Aorta (tissue), 5 donors: ENCODE results near the gene ATP13A3. TPM values are rescaled to one million over a fixed set of nuclear protein-coding genes. Genes with fewer than 3 reads are reported as not detected.

Experiments used
- ATAC-seq: fragments of 200-7000 bp; cut with Tn5 transposase; one replicate; pipeline ENCODE4 v1.9.1; 2022; ENCODE audit warnings: moderate library complexity; ENCODE audit not compliant: low FRiP score
- DNase-seq, 2 donors: peaks; one replicate each; pipeline ENCODE4 v3.0.0-alpha.2; 2020
- H3K27ac ChIP-seq, 2 donors: one replicate each; pipeline ENCODE4 v1.5.1; 2013; ENCODE audit warnings: low read length in 2 of 2, mild to moderate bottlenecking in 2 of 2, moderate library complexity in 2 of 2, control low read depth in 1 of 2, inconsistent platforms in 1 of 2, low read depth in 1 of 2
- H3K27me3 ChIP-seq, 2 donors: one replicate each; pipeline ENCODE4 v1.6.1; 2013; ENCODE audit warnings: control low read depth in 1 of 2, low read length in 1 of 2, mild to moderate bottlenecking in 1 of 2, moderate library complexity in 1 of 2; ENCODE audit not compliant: insufficient read depth in 2 of 2, control insufficient read depth in 1 of 2
- H3K36me3 ChIP-seq, 2 donors: one replicate each; pipeline ENCODE4 v1.6.1; 2013; ENCODE audit warnings: control low read depth in 1 of 2, low read length in 1 of 2, mild to moderate bottlenecking in 1 of 2; ENCODE audit not compliant: insufficient read depth in 2 of 2, control insufficient read depth in 1 of 2
- H3K4me1 ChIP-seq, 2 donors: one replicate each; pipeline ENCODE4 v1.6.1; 2013; ENCODE audit warnings: low read length in 2 of 2, control low read depth in 1 of 2, mild to moderate bottlenecking in 1 of 2, moderate library complexity in 1 of 2; ENCODE audit not compliant: insufficient read depth in 2 of 2, control insufficient read depth in 1 of 2
- H3K4me3 ChIP-seq, 2 donors: one replicate each; pipeline ENCODE4 v1.5.1; 2013; ENCODE audit warnings: low read length in 2 of 2, control low read depth in 1 of 2, mild to moderate bottlenecking in 1 of 2
- H3K9me3 ChIP-seq: one replicate; pipeline ENCODE4 v1.6.1; 2013; ENCODE audit warnings: mild to moderate bottlenecking, low read length; ENCODE audit not compliant: control insufficient read depth
- WGBS, 2 donors: extraction: QIAGEN DNeasy Blood & Tissue Kit; methylation state at CpG; one replicate each; pipeline ENCODE4 v1.1.7; 2013; 5-methylcytosine and 5-hydroxymethylcytosine counted together
- intact Hi-C, 2 donors: fragments of 100-400 bp; cut with DNase I; formaldehyde crosslinking; loops; one replicate each; pipeline versions ENCODE4 v1.14.2 to v1.15.0; 2022
- polyA plus RNA-seq, 2 donors: library from polyadenylated mRNA; stranded (reverse); fragments of 200-250 nt; gene quantifications; one replicate each; pipeline ENCODE4 v1.2.3, GENCODE V29; 2013
- total RNA-seq, 2 donors: library from RNA; stranded (reverse); fragmentation: NEBNext Ultra II Directional; extraction: Animal tissue kit (Norgen Biotek cat#: 25700); gene quantifications; one replicate each; pipeline ENCODE4 v1.2.1, GENCODE V29; 2021
- donor health status: healthy with polysubstance abuse.
- donor health status: Bipolar disorder and iron deficiency.
- donor health status: DM: no; HTN: no; CAD: no.
- donor health status: DM: no; HTN: no; CAD: no.
- donor health status: DM: yes; HTN: yes; CAD: no.

Gene ATP13A3
- total and polyA plus RNA-seq, 4 donors = 14.1 to 189 (median 82.7) TPM

DNA sequence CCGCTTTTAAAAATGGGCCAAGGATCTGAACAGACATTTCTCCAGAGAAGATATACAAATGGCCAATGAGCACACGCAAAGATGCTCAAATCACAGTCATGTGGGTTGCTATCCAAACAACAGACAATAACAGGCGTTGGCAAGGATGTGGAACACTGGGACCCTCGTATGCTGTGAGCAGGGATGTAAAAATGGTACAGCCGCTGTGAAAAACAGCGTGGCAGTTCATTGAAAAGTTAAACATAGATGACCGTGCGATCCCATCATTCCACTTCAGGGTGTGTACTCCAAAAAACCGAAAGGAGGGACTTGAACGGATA lies 110.6 kb downstream of the ATP13A3 start:
- H3K36me3 ChIP-seq = no peaks in the 10 kb centered on the region
- H3K4me1 ChIP-seq = no peaks in the 10 kb centered on the region
- WGBS, 2 donors = 82 to 84% methylated on average over 10 of the region's 10 CpGs
- intact Hi-C loops = no loop called here
- H3K27me3 ChIP-seq = peaks cover 0 to 3% of the 10 kb centered on the region in 2 donors
- H3K27ac ChIP-seq = no peak overlapping the region
- H3K4me3 ChIP-seq = no peak overlapping the region
- DNase-seq (peak in 1 of 2 donors; percentile 9), ATAC-seq (no peak)
- H3K9me3 ChIP-seq = no peaks in the 10 kb centered on the region

DNA sequence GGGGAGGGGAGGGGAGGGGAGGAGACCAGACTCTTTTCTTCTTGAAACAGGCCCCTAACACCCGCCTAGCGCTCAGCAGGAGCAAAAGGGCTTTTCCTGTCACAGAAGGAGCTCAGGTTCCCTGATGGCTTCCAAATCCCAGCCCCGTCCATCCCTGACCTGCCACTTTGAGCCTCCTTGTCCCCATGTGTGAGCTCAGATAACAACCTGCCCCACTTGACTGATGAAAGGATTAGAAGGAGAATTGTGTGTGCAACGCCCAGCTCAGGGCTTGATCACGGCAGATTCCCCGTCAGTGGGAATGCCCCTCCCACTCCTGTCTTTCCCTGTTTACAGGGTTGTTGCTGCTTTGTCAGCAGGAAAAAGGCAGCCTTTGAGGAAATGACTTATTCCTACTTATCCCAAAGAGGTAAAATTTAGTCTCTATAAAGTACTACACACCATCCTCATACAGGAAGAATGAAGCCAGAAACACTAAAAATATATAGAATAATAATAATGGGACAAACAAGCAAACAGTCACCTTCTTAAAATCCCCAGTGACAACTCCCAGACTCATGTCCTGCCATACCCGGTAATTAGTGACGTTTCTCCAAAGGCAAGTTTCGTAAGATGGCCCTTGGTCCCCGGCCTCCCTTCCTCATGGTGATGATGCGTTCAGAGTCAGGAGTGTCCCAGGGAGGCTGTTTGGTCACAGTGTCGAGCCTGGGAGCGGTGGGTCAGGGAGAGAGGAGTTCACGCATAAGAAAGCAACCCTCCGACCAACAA lies 111.1 kb downstream of the ATP13A3 start:
- H3K9me3 ChIP-seq = no peaks in the 10 kb centered on the region
- no peak overlapping the region for H3K4me3 ChIP-seq
- intact Hi-C loops = no loop called here
- H3K4me1 ChIP-seq = no peaks in the 10 kb centered on the region
- no peak for ATAC-seq
- H3K27me3 ChIP-seq = peaks cover 0 to 3% of the 10 kb centered on the region in 2 donors
- DNase-seq = peak in 1 of 2 donors; percentile 30
- no peaks in the 10 kb centered on the region for H3K36me3 ChIP-seq
- no peak overlapping the region for H3K27ac ChIP-seq
- WGBS, 2 donors = 60 to 69% methylated on average over 14 to 15 of the region's 15 CpGs

DNA sequence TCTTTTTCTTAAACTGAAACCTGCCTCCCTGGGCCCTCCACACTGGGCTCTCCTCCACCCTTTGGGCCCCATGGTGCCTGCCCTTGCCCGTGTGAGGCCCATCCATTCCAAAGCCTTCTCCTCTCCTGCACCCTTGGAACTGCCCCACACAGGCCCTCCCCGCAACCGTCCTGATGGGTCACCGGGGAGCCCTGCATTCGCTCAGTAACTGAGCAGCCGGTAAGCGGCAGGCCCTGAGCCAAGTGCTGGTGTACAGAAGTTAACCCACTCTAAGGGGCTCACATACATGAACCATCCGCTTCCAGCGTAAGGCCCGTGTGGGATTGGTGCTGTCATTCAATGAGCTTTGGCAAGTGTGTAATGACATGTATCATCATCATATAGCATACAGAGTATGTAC lies 111.9 kb downstream of the ATP13A3 start:
- 68 to 76% methylated on average over 10 of the region's 10 CpGs for WGBS, 2 donors
- ATAC-seq (no peak), DNase-seq (peak in 1 of 2 donors; percentile 57)
- Histone ChIP-seq H3K4me3 (no peak overlapping the region), H3K27me3 (no peaks in the 10 kb centered on the region), H3K4me1 (no peaks in the 10 kb centered on the region), H3K27ac (no peak overlapping the region), H3K9me3 (no peaks in the 10 kb centered on the region), H3K36me3 (no peaks in the 10 kb centered on the region)
- intact Hi-C loops = no loop called here

DNA sequence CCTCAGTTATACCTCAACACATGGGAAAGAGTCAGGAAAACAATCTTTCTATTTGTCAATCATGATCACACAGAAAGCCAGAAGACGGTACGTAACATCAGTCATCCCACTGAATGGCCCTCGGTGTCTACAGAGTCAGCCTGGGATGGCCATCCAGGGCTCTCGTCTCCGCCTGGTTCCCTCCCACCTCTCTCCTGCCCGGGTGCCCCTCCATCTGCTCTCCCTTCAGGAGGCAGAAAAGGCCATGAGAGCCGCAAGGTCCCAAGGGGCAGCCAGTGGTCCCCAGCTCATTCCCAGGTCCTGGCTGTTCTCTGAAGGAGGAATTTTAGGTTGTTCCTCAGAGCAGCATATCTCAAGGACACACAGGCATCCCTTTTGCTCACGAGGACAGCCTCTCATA lies 112.9 kb downstream of the ATP13A3 start:
- Histone ChIP-seq H3K36me3 (no peaks in the 10 kb centered on the region), H3K4me3 (no peak overlapping the region), H3K27me3 (no peaks in the 10 kb centered on the region), H3K27ac (no peak overlapping the region), H3K4me1 (no peaks in the 10 kb centered on the region), H3K9me3 (no peaks in the 10 kb centered on the region)
- DNase-seq = peak in 1 of 2 donors; percentile 45
- intact Hi-C loops = no loop called here
- no peak for ATAC-seq
- 74 to 75% methylated on average over 7 to 8 of the region's 8 CpGs for WGBS, 2 donors

DNA sequence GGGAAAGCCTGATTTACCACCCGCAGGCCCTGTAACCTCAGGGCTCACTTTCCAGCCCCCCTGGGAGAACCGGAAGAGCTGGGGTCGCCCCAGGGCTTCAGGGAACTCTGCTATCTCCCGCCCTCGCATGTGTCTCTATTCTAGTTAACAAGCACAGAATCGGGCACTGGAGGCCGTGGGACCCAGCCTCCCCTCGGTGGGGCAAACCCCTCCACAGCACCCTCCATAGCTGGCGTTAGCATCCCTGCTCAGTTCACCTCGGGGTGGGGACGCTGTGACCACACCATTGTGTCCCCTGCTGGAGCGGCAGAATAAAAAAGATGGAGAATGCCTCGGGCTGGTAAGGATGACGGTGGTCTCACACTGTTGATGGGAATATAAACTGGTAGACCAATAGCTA lies 113.8 kb downstream of the ATP13A3 start:
- Histone ChIP-seq H3K4me3 (no peak overlapping the region), H3K27ac (no peak overlapping the region), H3K9me3 (no peaks in the 10 kb centered on the region), H3K36me3 (no peaks in the 10 kb centered on the region), H3K27me3 (no peaks in the 10 kb centered on the region), H3K4me1 (no peaks in the 10 kb centered on the region)
- intact Hi-C loops = no loop called here
- no peak for ATAC-seq
- DNase-seq = no peak
- WGBS, 2 donors = 93 to 94% methylated on average over 14 of the region's 14 CpGs

DNA sequence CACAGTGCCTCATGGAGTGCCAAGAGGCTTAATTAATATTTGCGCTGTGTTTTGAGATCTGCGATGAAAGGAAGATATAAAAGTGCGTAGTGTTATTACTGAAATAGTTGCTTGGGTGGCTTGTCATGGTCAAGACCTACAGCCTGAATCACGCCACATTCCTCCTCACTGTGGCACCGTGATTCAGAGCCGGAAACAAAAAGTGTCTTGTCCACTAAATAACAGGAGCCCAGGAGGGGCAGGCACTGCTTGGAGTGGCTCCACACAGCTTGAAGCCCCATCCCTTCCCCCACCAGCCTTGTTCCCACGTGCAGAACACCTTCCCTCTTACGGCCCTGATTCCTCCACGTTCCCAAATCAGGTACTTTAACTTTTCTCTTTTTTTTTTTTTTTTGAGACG lies 116.0 kb downstream of the ATP13A3 start:
- ATAC-seq (no peak), DNase-seq (no peak)
- Histone ChIP-seq H3K4me3 (no peak overlapping the region), H3K4me1 (no peaks in the 10 kb centered on the region), H3K36me3 (no peaks in the 10 kb centered on the region), H3K27ac (no peak overlapping the region), H3K9me3 (no peaks in the 10 kb centered on the region), H3K27me3 (no peaks in the 10 kb centered on the region)
- intact Hi-C loops = no loop called here
- WGBS, 2 donors = 89 to 93% methylated on average over 10 of the region's 10 CpGs

DNA sequence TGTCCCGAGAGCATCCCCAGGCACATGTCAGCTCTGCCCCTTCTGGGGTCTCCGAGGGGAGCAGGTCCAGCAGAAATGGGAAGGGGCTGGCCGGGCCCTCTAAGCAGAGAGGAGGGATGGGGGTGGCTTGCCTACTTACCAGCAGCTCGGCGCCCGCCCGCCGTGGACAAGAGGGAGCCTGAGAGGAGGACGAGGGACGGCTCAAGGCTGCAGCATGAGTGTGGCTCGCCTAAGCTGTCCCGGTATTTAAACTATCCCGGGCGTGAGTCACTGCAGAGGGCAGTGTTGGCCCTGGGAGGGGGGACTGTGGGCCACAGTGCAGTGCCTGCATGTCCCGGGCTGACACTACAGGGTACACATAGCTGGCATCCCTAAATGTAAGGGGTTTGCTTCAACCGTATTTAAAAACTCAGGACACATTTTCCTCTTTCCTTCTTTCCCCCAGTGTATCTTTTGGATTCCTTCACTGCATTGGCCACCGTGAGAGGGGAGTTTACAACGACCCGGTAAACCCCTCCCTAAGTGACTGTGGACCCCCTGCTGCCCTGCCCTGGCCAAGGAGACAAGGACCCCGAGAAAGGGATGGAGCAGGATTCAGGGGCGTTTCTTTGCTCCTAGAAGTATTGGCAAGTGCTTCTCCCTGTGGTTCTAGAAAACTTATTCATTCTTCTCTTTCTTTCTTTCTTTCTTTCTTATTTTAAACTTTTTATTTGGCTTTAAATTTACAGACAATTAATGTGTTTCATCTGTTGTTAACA lies 117.1 kb downstream of the ATP13A3 start, which contains the start of gene LRRC15:
Gene LRRC15 (minus strand): TSS at position 222 of the 758 bp plus-strand sequence. CDS start 8,700 bp downstream, outside the sequence.
- intact Hi-C loops = no loop called here
- Histone ChIP-seq H3K9me3 (no peaks in the 10 kb centered on the region), H3K27me3 (no peaks in the 10 kb centered on the region), H3K4me3 (no peak within 1 kb of the TSS), H3K36me3 (no peaks in the 10 kb centered on the region), H3K4me1 (no peaks in the 10 kb centered on the region), H3K27ac (no peak within 1 kb of the TSS)
- peak; percentile 75 for ATAC-seq
- WGBS, 2 donors = 10 to 12% methylated on average over 21 of the region's 21 CpGs
- DNase-seq = no peak

DNA sequence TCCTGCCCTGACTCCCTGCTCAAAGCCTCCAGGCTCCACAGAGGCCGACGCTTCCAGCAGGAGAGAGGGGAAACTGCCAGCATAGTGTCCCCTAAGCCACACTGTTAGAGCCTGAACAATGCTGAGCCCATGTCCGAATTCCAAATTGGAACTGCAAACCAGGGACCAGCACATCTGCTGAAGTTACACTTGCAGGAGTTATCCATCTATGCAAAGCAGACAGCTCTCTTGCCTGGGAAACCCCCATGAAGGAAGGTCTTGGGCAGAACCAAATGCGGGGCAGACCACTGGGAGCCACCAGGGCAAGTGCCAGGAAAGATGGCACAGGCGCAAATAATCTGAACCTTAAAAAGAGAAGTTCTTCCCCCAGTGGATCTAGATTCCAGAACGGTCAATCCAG lies 117.9 kb downstream of the ATP13A3 start:
- DNase-seq = no peak
- intact Hi-C loops = no loop called here
- Histone ChIP-seq H3K27ac (no peak overlapping the region), H3K4me1 (no peaks in the 10 kb centered on the region), H3K36me3 (no peaks in the 10 kb centered on the region), H3K9me3 (no peaks in the 10 kb centered on the region), H3K4me3 (no peak overlapping the region), H3K27me3 (no peaks in the 10 kb centered on the region)
- WGBS, 2 donors = 73 to 75% methylated on average over 6 of the region's 6 CpGs
- no peak for ATAC-seq
